KOPT-K1 (cell line): Measurements from ENCODE around the gene SLC12A7.

Experiments used
- H3K27ac ChIP-seq: fragments of 200-600 bp; sonication (generic); 2 replicates; pipeline ENCODE4 v1.5.1; 2016; ENCODE audit warnings: antibody characterized with exemption, mild to moderate bottlenecking, low read depth, low read length; ENCODE audit not compliant: poor library complexity, severe bottlenecking
- H3K36me3 ChIP-seq: fragments of 200-600 bp; sonication (generic); 2 replicates; pipeline ENCODE4 v1.5.1; 2017; ENCODE audit warnings: antibody characterized with exemption, mild to moderate bottlenecking, low read length, moderate library complexity; ENCODE audit not compliant: insufficient read depth
- H3K9me3 ChIP-seq: fragments of 200-600 bp; sonication (generic); 2 replicates; pipeline ENCODE4 v1.5.1; 2017; ENCODE audit warnings: antibody characterized with exemption, low read length, mild to moderate bottlenecking; ENCODE audit not compliant: insufficient read depth, poor library complexity, severe bottlenecking

The SLC12A7 gene

DNA sequence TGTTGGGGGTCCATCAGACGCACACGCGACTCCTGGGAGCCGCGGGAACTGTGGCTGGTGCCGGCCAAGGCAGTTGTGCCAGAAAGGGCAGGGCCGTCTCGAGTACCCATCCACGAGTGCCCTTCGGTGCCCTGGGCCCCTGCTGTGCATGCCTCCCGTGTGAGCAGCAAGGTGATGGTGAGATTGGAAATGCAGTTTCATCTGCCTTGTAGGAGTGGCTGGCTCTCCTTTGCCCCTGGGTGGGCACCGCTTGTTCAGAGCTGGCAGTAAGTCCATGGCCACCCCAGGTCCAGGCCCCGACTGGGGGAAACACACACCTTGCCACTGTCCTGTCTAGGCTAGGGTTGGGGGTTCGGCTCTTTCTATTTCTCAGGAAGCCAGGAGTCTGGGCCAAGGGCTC, 97.5 kb downstream of the SLC12A7 start:
- Histone ChIP-seq H3K36me3 (peaks cover 21% of the 10 kb centered on the region; the same call in 1 of the 2 replicates), H3K9me3 (no peaks in the 10 kb centered on the region), H3K27ac (no peak overlapping the region)

DNA sequence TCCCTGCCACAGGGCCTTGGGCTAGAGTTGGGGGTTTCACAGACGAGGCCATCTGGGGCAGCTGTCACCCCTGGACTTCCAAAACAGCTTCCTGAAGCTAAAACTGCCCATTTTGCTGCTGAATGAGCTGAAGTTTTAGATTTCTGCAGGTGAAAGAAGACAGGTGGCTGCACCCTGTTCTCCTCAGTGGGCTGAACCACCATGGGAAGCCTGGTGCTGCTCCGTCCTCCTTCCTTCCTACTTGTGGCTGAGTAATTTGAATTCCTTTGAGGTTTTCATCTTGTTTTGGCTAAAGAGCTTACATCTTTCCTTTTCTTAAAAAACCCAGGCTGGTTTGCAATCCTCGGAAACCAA, 97.9 kb downstream of the SLC12A7 start:
- H3K27ac ChIP-seq = no peak overlapping the region
- H3K9me3 ChIP-seq = no peaks in the 10 kb centered on the region
- peaks cover 21% of the 10 kb centered on the region; the same call in 1 of the 2 replicates for H3K36me3 ChIP-seq

DNA sequence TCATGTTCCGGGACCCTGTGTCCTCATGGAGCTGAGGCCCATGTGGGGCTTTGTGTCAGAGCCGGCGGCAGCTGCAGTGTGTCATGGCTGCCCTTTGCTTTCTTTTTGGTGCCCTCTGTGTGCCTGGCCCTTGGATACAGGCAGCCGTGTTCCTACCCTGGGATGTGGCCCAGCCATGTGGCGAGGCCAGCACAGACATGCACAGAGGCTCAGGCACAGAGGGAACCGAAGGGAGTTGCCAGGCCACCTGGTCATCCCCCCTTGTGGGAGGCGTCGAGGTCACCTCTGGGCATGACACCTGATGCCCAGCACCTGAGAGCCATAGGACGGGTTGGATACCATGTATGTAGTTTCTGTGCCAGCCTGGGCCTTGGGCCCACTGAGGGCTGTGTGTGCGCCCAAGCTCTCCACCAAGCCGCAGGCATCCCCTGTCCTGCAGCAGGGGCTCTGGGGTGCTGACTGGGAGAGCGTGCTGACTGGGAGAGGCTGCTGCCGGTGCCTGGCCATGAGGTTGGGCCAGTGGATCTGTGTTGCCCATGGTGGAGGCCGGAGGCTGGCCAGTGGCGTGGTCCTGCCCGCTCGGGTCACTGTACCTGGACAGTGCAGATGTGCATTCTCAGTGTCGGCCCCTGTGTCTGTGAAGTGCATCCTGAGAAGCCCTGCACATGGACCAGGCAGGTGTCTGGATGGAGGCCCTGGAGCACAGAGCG, 98.5 kb downstream of the SLC12A7 start:
- Histone ChIP-seq H3K27ac (no peak overlapping the region), H3K36me3 (peaks cover 21% of the 10 kb centered on the region; the same call in 1 of the 2 replicates), H3K9me3 (no peaks in the 10 kb centered on the region)

DNA sequence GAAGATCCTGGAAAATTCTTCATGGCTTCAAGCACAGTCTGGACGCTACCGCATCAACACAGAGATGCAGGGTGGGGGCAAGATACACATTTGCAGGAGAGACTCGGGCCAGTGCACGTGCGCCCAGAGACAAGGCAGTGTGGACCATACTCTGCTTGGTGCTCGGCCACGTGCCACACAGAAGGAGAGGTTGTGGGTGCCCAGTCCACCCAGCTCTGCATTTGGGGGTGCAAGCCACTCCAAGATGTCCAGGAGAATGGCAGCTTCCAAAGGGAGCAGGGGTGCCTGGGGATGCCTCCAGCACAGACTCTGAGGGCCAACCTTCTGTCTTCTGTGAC, 99.0 kb downstream of the SLC12A7 start:
- peaks cover 21% of the 10 kb centered on the region; the same call in 1 of the 2 replicates for H3K36me3 ChIP-seq
- no peaks in the 10 kb centered on the region for H3K9me3 ChIP-seq
- no peak overlapping the region for H3K27ac ChIP-seq

DNA sequence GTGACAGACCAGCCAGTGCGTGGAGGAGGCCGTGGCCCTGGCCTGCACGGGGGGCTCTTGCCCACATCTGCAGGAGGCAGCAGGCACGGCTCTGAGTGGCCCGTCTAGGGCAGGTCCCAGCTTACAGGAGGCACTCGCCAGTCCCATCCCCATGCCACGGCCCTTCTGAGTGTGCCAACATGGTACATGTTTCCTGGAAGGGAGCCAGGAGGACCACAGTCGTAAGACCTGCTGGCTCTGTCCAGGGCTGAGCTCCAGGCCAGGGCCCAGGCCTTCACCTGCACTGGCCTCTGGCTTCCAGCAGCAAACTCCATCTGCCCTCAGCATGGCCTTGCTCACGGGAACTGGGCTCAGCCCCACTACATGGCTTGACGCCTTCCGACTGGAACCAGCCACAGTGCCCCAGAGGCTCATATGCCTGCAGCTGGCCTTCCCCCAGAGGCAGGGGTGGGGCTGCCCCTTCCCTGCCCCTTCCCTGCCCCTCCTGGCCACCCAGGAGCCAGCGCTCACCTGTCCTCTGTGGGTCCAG, 99.5 kb downstream of the SLC12A7 start:
- peaks cover 21% of the 10 kb centered on the region; the same call in 1 of the 2 replicates for H3K36me3 ChIP-seq
- H3K9me3 ChIP-seq = no peaks in the 10 kb centered on the region
- no peak overlapping the region for H3K27ac ChIP-seq

DNA sequence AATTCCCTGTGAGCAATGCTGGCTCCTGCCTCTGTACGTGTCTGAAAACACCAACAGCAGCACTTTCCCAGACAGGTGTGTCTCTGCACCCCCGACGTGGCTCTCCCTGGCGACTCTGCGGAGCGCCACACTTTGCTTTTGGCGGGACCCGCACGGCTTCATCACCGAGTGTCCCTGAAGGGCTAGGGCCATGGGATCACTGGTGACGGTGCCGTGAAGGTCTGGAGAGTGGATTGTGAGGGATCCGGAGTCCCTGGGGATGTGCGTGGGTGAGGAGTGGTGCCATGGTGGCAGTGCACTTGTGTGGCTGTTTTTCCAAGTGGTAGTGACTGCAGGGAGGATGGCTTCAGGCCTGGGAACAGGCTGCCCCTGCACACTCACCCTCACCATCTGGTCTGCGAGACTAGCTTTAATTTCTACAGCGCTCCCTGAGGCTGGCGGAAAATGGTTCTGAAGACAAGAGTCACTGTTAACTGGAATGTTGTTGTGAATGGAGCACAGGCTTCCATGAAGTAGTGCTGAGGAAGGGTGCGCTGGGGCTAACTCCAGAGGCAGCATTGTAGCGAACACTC, 100.0 kb downstream of the SLC12A7 start:
- H3K9me3 ChIP-seq = no peaks in the 10 kb centered on the region
- peaks cover 19% of the 10 kb centered on the region; the same call in 1 of the 2 replicates for H3K36me3 ChIP-seq
- no peak overlapping the region for H3K27ac ChIP-seq

DNA sequence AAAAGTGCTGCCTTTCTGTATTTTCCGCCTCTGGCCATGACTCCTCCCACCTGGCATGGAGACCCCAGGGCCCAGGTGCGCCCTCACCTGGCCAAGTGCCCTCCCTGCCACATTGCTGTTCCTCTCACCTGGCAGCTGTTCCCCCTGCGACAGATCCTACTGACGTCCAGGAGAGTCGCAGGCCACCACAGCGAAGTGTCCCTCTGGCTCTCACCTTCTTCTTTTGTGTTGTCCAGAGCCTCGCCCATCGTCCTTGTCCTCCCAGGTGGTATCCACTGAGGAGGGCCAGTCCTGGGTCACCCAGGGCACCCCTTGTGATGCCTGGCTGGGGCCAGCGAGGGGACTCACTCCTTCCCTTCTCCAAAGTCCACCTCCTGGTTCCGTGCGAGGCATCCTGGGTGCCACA, 100.6 kb downstream of the SLC12A7 start:
- H3K36me3 ChIP-seq = peaks cover 15% of the 10 kb centered on the region; the same call in 1 of the 2 replicates
- no peaks in the 10 kb centered on the region for H3K9me3 ChIP-seq
- H3K27ac ChIP-seq = no peak overlapping the region

DNA sequence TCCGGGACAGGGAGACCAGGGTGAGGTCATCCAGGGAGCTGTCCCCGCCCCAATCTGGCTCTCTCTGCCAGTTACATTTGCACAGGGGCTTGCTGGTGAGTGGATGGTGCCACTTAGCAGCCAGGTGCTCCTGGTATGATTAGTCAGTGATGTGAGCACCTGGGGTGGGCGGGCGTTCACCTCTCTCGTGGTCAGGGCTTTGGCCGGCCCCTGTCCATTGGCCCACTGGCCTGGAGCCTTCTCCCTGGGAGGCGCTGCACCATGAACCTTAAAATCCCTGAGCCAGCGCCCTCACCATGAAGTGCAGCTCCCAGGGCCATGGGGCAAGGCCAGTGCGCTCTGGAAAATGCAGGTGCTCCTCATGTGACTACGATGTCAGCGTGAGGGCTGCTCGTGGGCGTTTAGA, 101.2 kb downstream of the SLC12A7 start:
- H3K36me3 ChIP-seq = peaks cover 15% of the 10 kb centered on the region; the same call in 1 of the 2 replicates
- H3K27ac ChIP-seq = no peak overlapping the region
- no peaks in the 10 kb centered on the region for H3K9me3 ChIP-seq

DNA sequence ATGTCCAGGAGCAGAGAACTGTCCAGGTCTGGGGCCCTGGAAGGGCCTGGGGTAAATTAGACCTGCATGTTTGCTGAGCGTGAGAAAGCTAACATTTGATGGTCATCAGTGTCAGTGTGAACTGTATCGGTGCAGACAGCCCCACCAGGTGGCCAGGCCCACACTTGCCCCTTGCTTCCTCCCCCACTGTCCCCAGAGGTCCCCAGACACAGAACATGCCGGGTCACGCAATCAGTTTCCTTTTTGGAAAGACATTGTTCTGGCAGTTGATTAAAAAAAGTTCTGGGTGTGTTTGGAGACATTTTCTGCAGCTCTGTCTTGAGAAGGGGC, 101.7 kb downstream of the SLC12A7 start:
- H3K9me3 ChIP-seq = no peaks in the 10 kb centered on the region
- H3K36me3 ChIP-seq = peaks cover 15% of the 10 kb centered on the region; the same call in 1 of the 2 replicates
- H3K27ac ChIP-seq = no peak overlapping the region

DNA sequence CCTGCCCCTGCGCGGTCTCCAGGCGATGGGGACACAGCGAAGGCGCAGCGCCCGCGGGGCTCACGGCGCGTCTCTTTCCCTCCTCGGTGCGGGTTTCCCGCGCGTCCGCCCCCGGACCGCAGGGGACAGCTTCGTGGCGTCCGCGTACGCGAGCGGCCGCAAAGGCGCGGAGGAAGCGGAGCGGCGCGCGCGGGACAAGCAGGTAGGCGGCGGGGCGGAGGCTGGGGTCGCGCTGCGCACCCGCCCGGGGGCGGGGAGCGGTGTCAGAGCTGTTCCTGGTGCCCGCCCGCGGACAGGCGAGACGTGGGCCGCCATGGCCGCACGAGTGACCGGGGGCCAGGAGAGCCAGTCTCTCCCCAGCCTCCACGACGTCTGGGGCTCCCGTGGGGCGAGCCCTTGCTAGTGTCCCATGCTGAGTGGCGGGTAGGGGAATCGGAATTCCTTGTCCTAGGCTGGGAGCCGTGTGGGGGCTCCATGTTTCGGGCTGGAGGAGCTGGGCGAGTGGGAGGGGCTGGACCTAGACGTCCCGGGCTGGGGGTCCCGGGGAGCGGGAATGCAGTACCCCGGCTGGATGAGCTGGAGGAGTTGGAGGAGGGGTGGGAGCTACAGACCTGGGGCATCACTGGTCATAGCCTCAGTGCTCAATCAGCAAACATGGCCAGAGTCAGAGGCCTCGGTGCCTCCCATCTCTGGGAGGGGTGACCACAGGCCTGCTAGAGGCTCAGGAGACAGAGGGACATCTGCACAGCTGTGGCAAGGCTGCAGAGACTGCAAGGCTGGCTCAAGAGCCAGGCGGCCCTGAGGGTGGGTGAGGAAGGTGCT, 102.3 kb downstream of the SLC12A7 start:
- Histone ChIP-seq H3K36me3 (peaks cover 15% of the 10 kb centered on the region; the same call in 1 of the 2 replicates), H3K9me3 (no peaks in the 10 kb centered on the region), H3K27ac (no peak overlapping the region)

DNA sequence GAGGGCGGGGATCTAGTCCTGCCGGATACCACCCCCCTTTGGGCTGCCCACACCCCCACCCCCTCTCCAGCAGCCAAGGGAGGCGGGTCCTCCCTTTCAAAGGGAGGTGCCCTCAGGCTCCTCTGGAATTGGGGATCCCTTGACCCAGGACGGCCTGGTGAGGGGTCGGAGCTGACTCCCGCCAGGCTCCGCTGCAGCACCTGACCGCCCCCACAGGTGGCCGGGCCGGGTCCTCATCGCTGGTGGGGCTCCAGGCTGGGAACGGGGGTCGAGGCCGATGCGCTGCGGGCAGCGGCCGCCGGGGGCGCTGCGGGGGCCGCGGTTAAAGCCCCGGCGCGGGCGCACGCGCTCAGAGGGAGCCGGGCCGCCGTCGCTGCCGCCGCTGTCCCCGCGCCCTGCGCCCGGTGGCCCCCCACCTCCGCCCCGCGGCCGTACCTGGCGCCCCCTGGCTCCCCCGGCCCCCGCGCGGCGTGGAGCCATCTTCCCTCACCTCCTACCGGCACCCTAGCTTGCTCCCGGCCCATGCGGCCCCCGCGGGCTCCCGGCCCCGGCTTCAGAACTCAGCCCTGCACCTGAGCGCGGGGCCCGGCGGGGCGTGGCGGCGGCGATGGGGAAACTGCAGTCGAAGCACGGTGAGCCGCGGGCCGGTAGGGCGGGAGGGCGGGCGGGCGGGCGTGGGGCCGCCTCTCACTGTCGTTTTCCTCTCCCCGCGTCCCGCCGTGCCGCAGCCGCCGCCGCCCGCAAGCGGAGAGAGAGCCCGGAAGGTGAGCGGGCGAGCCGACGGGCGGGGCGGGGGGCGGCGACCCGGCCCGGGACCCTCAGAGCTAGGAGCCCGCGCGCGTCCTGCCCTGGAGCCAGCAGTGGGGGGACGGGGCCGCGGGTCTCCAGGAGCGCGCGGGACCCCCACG, 103.2 kb downstream of the SLC12A7 start, which contains the start of gene NKD2:
Gene NKD2, plus strand, starts transcription at position 352 of the 908 bp plus-strand sequence. Its CDS starts 256 bp downstream, at position 608.
- H3K27ac ChIP-seq = no peak within 1 kb of the TSS

DNA sequence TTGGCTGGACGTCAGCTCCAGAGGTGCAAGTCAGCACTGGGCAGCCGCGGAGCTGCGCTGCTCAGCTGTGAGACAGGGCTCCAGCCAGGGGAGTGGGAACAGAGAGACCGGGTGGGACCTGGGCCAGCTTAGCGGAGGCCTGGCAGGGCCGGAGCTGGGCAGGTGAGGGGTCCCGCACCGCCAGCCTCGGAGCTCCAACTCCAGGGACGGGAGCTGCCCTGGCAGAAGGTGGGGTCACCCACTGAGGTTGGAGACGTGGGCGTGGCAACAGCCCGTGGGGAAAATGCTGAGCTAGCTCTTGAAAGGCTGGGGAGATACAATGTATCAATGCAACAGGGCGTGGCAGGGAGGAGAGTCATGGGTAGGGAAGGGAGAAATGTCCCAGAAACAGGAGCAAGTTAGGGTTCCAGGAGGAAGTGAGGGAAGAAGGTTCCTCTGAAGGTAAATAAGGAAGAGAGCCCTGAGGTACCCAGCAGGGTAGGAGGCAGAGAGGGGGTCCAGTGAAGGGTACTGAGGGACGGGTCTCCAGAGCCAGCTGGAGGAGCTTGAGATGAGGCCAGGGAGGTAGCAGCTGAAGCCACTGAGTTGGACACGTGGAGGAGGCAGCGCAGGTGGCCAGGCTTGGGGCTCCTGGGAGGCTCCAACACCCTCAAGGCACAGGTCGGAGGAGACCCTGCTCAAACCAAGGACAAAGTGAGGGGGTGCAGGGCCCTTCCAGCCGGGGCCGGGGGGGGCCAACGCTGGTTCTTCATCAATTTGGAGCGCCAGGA, 104.0 kb downstream of the SLC12A7 start:
- peaks cover 3% of the 10 kb centered on the region; the same call in 1 of the 2 replicates for H3K36me3 ChIP-seq
- no peaks in the 10 kb centered on the region for H3K9me3 ChIP-seq
- no peak overlapping the region for H3K27ac ChIP-seq

More for the DNA sequence above, 103.2 kb downstream of the SLC12A7 start, which contains the start of gene NKD2:
- H3K9me3 ChIP-seq = no peaks in the 10 kb centered on the region
- H3K36me3 ChIP-seq = peaks cover 10% of the 10 kb centered on the region; the same call in 1 of the 2 replicates

DNA sequence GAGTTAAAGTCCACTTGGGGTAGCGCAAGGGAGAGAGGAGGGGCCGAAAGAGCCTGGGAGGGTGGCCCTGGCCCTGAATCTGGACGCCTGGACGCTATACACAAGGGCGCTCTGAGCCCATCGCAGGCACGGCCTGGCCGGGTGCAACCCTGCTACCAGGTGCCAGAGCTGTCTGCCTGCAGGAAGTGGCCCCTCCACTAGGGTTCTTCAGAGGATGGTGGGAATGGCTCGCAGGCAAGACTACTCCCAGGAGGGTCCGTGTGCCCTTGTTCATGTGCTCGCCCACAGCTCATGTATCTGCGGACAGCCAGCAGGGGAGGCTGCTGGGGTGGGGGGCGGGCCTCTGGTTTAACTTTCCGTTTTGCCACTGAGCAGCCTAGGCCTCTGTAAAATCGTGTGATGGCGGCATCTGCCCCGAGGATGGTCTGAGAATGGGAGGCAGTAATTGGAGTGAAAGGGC, 104.6 kb downstream of the SLC12A7 start:
- H3K27ac ChIP-seq = no peak overlapping the region
- H3K9me3 ChIP-seq = no peaks in the 10 kb centered on the region
- no peaks in the 10 kb centered on the region; the same call in 1 of the 2 replicates for H3K36me3 ChIP-seq
